Fibroblast of peridontal ligament (primary cell): Measurements from ENCODE around the gene TMEM45A.
"Not testable (repeated sequence)": the region's sequence is repeated elsewhere in the genome, so short reads cannot be mapped to it uniquely, and the experiment has no call there.

Experiments used
- DNase-seq: peaks from one replicate; pipeline ENCODE4 v3.0.0-alpha.2; 2010; ENCODE audit errors: extremely low read depth

Gene TMEM45A

DNA sequence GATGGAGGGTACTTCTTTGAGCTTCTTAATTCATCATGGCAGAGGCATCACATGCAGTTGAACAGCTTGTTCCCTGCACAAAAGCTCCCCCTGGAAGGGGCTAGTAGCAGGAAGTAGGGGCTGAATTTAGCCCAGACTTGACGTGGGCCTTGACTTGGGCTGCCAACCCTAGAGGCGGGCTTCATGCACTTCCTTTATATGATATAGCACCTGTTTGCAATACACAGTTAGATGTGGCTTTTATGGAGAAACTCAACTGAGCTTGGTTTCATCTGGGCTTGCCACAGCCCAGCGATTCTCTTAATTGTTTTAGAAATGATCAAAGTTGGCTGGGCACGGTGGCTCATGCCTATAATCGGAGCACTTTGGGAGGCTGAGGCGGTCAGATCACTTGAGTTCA, 83.3 kb downstream of the TMEM45A start:
- DNase-seq = no peak

DNA sequence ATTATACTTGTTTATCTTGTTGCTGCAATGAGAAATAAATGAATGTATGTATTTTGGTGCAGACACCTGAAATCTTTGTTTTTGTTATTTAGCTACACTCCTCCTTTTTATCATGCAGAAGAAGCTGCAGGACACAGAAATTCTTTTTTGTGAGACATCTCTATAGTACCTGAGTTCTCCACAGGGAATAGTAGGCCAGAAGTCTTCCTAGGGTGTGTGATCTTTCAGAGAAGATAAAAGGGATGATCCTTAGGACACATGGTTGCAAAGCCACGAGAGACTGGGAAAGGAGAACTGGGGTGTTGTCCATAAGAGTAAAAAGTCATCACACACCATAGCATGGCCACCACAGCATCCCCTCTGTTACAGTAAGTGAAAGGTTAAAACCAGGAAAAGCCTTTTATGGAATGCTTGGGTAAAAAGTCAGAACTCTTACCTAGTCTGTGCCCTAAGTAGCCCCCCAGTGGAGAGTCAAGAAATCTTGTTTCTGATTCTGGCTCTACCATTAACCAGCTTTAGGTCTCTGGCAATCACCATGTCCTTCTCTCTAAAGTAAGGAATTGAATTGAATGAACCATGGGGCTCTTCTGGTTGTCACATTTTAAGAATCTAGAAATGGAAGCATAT, 85.1 kb downstream of the TMEM45A start:
- no peak for DNase-seq

DNA sequence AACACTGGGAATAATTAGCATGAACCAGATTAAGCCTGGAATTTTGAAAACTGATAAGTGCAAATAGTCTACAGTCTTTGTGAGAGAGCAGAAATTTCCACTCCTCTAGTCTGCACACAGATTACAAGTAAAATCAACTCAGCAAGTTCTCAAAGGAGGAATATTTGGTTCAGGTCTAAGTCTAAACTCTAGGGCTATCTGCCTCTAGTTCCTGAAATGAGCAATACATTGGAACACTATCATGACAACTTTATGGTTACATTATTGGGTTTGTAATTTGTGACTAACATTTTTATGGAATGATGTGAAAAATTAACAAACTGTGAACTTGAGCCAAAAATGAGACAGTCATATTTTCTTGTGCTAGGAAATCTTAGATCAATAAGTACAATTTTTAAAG, 86.2 kb downstream of the TMEM45A start:
- DNase-seq = no peak

DNA sequence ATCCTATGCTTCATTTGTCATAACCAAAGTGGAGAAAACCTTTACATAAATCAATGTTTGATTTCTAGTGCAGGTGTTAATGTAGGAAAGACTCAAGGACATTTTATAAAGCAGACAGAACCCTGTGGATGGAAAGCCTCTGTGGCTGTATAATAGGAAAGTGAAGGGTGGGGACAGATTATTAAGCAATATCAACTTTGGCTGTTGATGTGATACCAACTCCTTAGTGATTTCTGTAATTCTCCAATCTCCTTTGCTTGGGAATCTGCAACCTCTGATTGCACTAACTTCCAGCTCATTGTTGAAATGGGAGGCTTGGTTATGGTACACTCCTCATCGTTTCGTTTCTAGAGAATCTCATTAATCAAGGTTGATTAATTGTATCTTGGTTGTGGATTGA, 87.7 kb downstream of the TMEM45A start:
- DNase-seq = no peak

DNA sequence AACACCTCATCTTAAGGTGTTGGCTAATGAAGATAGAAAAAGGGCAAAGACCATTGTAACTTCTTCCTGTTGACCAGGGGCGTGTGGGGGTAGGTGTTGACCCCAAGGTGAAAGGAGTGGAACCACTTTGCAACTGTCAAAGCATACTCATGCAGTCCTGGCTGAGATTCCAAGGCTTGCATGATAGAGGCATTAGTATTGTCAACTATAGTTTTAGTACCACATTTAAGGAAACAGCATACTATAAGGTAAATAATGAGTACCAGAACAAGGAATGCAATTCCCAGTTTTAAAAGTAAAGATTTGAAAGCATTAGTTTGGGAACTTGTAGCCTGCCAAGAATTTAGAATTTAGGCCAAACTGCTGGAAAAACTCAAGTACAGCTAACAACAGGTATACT, 89.2 kb downstream of the TMEM45A start:
- no peak for DNase-seq

DNA sequence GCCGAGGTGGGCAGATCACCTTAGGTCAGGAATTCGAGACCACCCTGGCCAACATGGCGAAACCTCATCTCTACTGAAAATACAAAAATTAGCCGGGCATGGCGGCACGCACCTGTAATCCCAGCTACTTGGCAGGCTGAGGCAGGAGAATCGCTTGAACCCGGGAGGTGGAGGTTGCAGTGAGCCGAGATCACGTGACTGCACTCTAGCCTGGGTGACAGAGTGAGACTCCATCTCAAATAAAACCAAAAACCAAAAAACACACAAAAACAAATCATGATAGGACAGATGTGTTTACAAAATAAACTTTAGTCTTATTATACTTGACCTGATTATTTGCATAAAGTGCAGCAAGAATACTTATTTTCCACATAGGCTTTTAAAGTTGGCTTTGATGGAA, 89.7 kb downstream of the TMEM45A start:
- not testable (repeated sequence) for DNase-seq

DNA sequence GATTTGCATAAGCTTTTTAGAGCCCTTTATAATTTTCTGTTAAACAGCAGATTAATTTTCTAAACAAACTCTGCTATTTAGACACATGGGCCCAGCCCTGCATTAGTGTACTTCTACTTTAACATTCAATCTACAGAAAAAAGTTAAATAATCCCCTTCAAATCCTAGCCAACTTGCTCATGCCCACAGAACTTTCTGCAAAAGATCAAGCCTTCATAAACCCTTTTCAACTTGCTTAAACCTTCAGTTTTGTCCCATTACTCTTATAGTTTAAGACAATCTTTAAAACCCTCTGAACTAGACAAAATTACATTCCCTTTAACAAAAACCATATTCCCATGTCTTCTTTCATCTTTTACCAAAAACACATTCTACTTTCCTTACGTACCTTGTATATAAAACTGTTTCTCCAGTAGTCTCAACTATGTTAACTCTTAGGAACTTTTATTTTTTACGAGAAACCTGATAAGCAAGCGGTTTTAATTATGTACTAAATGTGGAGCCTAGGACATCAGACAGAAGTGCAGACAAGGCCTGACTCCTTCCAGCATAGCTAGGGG, 91.8 kb downstream of the TMEM45A start:
- no peak for DNase-seq

DNA sequence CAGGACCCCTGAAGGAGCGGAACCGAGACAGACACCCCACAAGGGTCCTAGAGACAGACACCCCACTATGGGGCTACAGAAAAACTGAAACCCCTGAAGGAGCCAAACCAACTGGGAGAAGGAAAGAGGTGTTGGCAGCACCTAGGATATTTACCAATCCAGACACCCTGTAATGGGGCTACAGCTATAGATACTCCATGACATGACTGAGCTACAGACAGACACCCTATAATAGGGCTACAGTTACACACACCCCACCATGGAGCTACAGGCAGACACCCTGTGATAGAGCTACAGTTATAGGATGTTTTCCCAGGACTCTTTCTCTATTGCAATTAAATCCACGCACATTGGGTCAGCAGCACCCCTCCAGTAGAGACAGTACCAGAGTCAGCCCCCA, 94.4 kb downstream of the TMEM45A start:
- DNase-seq = no peak

DNA sequence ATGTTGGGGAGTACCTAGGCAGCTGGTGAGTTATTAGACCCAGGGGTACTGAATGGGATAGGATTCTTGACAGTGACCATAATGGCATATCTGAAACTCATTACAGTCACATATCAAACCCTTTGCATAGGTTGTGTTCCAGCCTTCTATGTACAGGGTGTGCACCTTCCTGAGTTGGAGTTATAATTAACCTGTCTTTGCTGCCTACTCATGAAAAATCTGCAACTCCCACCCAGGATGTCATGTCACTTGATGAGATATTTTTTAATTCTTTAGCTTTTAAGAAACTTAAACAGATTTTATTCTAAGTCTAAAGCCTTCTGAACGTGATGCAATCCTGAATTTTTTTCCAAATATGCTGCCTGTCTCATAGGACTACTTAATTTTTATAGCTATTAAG, 95.8 kb downstream of the TMEM45A start:
- DNase-seq = no peak

DNA sequence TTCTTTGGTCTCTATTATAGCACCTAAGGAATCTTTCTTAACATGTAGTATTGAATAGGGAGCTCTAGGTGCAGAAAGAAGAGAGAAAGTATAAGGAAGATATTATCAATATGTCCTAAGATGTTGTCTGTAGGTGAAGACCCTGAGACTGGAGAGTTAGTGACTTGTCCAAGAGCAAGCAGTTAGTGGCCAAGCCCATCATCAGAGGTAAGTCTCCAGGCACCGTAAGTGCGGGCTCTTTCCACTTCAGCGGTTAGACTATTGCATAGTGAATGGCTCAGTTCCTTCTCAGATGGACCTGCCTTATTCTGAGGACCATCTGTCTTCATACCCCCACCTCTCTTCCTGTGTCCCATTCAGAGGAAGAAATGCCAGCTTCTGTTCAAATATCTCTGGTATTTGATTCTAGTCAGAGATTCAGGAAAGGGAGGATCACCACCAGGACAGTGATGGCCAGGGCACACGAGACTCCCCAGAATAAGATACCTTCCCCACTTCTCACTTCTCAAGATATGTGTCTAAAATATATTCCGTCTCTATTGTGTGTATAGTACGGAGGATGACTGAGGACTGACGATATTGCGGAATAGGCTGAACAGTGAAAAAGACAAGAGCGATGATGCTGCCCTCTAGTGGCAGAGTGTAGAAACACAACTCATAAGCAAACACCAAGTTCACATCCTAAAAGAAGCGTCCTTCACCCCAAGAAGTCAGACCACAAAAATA, 97.9 kb downstream of the TMEM45A start:
- DNase-seq = peak; percentile 88

DNA sequence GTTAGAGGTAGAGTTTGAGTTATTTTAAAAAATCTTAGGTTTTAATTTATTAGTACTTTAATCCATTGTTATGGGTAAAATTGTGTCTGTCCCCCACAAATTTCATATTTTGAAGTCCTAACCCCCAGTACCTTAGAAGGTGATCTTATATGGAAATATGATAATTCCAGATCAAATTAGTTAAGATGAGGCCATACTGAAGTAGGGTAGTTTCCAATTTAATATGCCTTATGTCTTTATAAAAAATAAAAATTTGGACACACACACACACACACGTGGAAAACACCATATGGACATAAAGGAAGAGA, 98.4 kb downstream of the TMEM45A start:
- DNase-seq = no peak

DNA sequence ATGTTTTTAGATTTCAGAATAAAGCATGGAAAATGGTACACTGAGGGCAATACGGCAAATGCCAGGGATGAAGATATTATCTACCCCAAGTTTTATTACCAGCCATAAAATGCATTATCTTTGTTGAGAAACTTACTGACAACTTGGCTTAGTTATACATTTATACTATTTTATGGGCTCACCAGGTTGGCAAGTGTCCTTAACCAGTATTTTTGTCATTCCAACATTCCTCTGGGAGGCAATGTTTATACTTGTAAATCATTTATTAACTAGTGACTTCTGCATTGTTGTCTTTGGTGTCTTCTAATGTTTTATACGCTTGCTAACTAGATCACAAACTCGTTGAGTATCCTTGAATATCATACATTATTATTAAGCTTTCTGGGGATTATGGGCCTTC, 99.0 kb downstream of the TMEM45A start:
- no peak for DNase-seq

DNA sequence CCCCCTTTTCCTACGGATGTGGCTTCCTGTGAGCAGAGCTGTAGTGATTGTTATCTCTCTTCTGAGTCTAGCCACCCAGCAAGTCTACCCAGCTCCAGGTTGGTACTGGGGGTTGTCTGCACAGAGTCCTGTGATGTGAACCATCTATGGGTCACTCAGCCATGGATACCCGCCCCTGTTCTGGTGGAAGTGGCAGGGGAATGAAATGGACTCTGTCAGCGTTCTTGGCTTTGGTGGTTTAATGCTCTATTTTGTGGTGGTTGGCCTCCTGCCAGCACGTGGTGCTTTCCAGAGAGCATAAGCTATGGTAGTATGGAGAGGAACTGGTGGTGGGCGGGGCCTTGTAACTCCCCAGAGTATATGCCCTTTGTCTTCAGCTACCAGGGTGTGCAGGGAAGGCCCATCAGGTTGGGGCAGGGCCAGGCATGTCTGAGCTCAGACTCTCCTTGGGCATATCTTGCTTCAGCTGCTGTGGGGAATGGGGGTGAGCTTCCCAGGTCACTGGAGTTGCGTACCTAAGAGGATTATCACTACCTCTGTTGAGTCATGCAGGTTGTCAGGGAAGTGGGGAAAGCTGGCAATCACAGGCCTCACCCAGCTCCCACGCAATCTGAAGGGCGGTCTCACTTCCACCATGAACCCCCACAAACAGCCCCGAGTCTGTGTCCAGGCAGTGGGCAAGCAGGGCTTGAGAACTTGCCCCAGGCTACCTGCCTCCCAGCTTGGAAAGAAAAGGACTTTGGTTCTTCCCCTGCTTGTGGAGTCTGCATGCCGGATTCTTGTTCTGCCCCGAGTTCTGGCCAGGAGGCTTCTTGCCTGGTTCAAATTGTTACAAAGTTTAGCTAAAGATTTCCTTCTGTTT, 108.0 kb downstream of the TMEM45A start:
- DNase-seq = no peak

DNA sequence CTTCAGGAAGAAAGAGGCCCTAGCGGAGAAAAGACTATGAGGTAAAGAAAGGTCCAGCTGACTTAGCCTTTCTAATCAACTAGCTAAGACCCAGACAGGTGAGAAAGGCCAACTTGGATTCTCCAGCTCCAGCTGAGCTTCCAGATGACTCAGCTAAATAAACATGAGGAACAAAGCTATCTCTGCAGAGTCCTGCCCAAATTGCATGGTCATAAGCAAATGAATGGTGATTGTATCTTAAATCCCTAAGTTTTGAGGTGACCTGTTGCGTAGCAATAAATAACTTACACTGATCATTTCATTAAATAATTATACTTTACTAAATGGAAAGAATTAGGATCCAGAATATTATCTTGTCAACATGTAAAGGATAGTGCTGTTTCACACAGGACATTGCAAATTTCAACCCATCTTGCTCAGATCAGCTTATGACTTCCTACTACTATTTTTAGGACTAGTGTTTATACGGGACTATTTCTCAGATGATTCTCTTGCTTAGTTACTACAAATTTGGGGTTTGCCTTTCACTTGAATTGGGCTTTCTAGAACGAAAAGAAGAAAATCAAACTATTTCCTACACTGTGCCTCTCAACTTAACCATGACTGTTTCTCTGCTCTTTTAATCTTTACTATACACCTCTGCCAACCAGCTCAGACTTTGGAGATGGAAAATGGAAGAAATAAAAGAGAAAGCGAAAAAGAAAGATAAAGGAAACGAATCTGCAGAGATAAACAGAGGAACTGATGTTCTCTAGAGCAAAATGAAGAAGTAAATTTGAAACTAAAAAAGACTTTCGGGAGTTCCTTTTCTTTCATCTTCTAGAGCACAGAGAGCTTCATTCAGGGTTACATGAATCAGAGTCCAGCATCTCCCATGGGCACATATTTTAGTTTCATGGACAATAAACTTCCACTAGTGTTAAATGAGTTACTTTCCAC, 110.4 kb downstream of the TMEM45A start:
- peak; percentile 43 for DNase-seq

DNA sequence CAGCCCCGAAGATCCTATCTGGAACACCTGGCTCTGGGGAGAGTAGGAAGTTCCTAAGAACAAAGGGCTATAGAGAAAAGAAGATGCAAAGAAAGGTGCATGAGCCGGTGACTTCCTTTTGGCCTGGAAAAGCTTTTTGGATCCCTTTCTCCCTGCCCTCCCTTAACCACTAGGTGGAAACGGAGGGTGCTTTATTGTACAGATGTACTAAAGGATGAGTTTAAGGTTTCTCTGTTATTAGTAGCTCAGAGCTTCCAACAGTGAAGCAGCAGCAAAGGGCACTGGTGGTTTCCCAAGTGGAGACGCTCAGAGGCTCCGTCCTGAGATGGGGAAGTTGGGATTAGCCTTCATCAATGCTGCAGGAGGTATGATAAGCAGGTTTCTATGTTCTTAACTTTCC, 111.0 kb downstream of the TMEM45A start:
- DNase-seq = peak; percentile 53

DNA sequence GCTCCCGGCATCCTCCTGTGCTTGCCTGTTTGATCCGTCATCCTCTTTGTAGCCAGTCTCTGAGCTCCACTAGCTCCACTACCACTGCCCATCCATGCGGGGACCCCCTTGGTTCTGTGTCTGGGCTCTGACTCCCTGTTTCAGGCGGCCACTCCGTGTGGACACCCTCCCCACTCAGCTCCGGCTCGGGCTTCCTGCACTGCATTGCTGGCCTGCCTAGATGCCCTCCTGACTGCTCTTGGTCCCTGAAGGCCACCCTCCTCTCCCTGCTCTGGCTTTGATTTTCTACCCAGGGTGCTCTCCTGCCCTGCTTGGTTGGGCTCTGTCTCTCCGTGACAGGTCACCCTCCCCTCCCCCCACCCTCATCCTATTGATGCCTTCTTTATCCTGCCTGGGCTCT, 112.9 kb downstream of the TMEM45A start:
- DNase-seq = no peak

DNA sequence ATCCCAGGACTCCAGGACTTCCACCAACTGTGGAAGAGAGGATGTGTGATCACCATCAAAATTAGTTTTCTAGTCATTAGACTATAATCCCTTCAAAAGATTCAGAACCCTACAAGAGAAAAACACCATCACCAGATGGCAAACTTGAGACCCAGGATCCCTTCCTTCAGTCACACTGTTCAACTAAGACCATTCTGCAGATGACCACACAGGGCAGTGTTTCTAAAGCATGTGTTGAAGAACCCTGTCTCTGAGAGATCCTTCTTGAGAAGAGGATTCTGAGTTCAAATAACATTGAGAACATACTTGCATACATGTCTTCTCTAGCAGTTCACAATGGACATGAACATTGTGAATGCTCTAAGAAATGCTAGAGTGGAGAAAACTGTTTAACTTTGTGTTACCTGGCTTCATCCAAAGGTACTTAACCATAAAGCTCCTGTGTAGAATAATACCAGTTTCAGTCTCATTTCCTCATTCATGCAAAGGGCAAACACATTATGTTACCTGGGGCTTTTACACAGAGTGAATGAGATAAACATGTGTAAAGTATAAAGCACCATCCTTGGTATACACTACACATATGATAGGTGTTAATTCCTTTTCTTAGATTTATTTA, 114.6 kb downstream of the TMEM45A start:
- DNase-seq = no peak

DNA sequence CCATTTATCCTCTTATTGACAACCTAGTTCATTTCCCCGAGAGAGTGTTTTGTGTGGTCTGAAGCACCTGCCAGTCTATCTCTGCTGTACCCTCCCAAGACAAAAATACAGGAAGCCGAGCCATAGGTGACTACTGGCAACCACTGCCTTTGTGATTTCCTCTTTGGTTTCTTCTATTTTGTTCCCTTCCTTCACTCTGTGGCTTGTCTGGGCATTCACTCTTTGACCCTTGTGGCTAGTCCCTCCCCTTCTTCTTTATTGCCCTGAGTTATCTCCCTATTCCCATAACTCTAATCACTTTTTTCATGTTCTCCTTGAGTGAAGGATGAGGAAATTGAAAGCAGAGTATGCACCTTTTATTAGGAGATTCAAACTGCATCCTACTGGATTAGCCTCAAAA, 116.9 kb downstream of the TMEM45A start, which contains the start of gene ADGRG7:
ADGRG7 (plus strand) TSS at position 297 of the 400 bp plus-strand sequence. CDS start 256 bp downstream, outside the sequence.
- DNase-seq = no peak

DNA sequence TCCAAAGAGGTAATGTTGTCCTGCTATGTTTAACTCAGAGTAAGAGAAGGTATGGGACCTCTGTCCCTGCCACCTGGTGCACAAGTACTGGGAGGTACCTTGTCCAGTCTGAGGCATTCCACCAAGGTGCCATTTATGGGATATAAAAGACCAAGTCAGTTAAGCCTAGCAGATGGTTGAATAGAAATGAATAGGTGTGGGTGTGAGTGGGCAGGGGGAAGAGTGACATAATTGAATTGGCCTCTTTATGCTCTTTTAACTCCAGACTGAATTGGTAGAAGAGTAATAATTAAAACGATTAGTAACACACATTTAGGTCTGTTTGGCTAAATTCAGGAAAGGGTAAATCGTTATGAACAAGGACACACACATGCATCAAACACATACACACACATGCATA, 117.5 kb downstream of the TMEM45A start:
- no peak for DNase-seq

DNA sequence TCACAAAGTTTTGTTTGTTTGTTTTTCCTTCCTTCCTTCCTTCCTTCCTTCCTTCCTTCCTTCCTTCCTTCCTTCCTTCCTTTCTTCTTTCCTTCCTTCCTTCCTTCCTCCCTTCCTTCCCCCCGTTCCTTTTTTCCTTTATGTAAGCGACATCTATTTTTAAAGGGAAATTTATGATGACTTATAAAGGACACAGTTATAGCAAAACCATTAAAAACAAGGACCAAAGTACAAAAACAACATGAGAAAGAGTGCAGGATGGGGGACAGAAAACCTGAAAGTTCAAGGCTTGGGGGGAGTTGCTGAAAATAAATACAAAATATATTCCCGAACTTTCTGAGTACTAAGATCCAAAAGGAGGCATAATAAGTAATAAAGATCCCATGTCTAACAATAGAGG, 118.8 kb downstream of the TMEM45A start:
- no peak for DNase-seq
